Measurements from ENCODE around the gene ATF2.
"Not testable (repeated sequence)": the region's sequence is repeated elsewhere in the genome, so short reads cannot be mapped to it uniquely, and the experiment has no call there.

The ATF2 gene

DNA sequence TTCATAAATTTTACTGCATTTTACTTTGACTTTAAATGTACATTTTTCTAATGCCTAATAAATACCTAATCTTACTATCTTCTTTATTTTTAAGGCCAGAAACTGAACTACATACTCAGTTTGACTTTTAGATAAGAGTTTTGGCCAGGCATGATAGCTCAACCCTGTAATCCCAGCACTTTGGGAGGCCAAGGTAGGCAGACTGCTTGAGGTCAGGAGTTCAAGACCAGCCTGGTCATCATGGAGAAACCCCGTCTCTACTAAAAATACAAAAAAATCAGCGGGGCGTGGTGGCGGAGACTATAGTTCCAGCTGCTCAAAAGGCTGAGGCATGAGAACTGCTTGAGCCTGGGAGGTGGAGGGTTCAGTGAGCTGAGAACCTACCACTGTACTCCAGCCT, 9.1 kb downstream of the ATF2 start:
- no peak for DNase-seq

- peak; percentile 95 for DNase-seq
Measured at GRCh38 chr2:175156534-175156933, 11.5 kb downstream of the ATF2 start.

DNA sequence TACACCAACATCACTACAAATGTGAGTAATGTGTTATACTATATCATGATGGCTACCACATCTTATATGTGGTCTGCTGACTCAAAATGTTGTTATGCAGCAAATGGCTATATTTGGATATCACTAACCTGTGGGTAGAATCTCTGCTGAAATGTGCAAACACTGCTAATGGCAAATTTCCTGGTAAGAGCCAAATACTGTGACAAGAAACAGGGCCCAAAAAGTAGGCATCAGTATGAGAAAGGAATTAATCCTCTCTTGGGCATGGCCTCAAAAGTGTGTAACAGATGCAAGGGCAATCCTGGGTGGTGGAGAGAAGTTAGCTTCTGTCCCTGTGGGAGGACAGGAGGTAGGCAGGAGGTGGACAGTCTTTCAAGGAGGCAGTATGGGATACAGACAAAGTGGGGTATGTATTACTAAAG, 13.3 kb downstream of the ATF2 start:
- no peak for DNase-seq

DNA sequence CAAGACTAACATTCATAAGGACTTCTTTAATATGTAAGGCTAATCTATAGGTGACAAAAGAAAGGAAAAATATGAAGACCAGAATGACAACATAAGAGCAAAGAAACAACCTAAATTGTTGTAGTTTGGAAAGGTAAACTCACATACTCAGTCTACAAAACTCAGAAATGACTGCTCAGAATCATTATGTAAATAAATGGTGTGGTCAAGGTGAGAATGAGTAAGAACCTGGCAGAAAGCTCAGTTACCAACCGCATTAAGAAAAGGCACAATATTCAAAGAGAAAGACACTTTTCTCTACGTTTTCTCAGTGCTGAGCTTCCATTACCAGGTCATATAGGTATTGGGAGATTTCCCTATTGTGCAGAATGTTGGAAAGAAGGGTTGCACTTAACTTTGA, 15.8 kb downstream of the ATF2 start:
- no peak for DNase-seq

DNA sequence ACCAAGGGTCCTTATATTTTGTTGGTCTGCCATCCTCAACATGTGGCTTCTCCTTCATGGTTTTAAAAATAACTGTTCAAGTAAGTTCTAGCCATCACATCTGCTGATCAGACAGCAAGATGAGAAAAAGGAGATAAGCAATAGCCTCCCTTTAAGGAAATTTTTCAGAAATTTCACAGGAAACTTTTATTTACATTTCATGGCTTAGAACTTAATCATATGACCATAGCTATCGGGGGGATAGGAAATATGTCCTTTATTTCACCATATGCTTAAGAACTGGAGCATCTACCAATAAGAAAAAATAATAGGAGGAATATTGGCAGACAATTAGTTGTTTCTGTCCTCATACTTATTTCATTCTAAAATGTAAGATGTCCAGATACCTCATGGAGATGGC, 16.2 kb downstream of the ATF2 start:
- DNase-seq: no peak

DNA sequence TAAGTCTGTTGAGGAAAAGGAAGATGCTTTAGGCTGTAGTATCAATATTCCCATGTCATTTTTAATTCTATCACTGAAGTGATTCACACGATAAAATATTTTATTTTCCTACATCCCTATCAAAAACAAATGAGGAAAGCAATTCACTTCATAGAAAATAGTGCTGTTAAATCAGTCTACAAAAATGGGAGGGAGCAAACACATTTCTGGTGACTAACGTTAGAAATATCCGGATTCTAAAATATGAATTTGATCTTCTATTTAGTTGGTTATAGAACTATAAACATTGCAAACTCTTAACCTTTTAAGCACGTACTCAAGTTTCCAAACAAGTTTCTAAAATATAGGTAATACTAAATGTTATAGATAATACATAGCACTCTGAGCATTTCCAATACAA, 20.8 kb downstream of the ATF2 start:
- DNase-seq: no peak

DNA sequence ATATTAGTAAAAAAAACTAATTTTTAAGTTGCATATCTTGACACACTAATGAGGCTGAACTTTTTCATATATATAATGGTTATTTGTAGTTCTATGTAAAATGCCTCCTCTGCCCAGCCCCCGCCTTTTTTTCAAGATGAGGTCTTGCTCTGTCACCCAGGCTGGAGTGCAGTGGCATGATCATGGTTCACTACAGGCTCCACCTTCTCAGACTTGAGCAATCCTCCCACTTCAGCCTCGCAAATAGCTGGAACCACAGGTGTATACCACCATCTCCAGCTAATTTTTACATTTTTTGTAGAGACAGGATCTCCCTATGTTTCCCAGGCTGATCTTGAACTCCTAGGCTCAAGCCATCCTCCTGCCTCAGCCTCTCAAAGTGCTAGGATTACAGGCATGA, 24.3 kb downstream of the ATF2 start:
- DNase-seq: no peak

DNA sequence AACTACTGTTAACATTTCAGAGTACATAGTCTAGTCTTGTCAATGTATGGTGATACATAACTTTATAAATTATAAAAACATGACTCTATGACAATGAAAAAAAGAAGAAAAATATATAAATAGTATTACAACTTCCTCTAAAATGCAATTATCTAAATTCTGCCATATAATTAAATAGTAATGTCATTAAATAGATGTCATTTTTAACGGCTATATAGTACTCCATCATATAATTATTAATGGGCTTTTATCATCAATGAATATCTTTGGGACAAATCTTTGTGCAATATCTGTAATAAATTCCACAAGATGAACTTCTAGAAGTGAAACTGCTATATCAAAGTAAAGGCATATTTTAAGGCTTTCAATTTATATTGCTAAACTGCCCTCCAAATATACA, 24.8 kb downstream of the ATF2 start:
- DNase-seq: no peak

DNA sequence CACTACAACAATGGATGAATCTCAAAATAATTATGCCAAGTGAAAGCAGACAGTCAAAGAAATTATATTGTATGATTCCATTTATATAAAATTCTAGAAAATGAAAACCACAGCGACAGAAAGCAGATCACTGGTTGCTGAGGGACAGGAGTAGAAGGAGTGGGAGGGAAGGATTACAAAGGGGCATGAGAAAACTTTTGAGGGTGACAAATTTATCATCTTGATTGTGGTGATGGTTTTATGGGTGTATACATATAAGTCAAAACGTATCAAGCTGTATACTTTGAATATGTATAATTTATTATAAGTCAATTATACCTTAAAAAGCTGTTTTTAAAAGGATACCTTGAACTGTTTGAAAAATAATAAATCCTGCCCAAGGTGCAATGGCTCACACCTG, 27.7 kb downstream of the ATF2 start:
- no peak for DNase-seq

DNA sequence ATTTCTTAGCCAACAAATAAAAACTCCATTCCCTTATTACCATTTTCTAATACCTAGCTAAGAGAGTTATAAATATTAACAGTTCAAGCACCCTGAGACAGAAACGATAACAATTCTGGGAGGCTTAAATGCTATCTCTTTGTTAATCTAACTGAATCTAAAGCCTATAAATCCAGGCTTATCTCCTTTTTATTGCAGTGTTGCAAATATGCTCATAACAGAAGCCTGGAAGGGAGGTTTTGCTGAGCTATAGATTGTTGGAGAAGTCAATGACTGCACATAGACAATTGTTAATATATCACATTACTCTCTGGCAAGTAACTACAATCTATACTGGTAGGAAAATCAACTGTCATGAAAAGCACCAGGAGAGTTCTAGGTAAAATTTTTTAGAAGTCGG, 30.2 kb downstream of the ATF2 start:
- DNase-seq: no peak

GRCh38 chr2:175136334-175137215, 31.4 kb downstream of the ATF2 start:
- DNase-seq: no peak

DNA sequence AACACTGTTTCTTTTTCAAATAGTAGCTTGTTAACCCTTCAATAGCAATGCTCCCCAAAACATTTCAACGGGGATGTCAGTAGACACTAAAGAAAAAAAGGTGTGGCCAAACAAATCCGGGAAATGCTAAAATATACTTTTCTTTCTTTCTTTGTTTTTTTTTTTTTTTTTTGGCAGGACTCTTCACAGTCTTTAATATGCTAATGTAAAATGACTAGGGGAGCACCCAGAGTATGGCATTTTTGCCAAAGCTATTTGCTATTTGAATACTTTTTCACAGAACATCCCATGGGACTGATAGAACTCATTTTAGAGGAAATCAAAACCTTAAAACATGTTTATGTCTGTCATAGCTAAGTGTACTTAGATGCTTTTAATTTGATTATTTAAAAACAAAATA, 32.1 kb downstream of the ATF2 start:
- no peak for DNase-seq

DNA sequence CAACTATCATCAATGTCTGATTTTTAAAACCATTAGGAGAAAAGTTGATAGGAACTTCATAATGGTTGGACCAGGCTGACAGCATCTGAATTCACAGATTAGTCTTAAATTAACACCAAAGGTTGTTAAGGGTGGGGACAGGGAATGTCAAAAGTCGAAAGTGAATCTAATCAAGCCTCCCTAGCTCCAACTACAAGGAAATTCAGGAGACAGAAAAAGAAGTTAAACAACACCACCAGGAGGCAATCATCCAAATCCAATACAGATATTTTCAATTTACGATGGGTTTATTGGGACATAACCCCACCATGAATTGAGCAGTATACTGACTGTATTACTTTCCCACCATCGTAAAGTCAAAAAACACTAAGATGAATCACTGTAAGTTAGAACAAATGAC, 32.8 kb downstream of the ATF2 start:
- no peak for DNase-seq

- DNase-seq: no peak
Measured at GRCh38 chr2:175131252-175131651, 36.8 kb downstream of the ATF2 start.

DNA sequence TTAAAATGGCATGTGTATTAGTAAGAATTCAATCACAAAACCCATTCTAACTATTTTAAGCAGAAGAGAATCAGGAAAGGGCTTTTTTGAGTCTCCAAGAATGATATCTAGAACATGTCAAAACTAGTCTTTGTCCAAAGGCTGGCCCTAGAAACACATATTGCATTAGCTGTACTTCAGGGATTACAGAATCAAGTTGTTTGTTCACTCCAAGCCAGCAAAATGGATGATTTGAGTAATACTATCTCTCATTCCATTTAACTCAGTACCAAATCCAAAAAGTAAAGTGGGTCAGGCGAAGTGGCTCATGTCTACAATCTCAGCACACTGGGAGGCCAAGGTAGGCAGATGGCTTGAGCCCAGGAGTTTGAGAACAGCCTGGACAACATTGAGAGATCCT, 41.3 kb downstream of the ATF2 start:
- no peak for DNase-seq

GRCh38 chr2:175123254-175123653, 44.7 kb downstream of the ATF2 start:
- DNase-seq: no peak

- DNase-seq: peak; percentile 23
Measured at GRCh38 chr2:175111200-175111657, 56.8 kb downstream of the ATF2 start.

DNA sequence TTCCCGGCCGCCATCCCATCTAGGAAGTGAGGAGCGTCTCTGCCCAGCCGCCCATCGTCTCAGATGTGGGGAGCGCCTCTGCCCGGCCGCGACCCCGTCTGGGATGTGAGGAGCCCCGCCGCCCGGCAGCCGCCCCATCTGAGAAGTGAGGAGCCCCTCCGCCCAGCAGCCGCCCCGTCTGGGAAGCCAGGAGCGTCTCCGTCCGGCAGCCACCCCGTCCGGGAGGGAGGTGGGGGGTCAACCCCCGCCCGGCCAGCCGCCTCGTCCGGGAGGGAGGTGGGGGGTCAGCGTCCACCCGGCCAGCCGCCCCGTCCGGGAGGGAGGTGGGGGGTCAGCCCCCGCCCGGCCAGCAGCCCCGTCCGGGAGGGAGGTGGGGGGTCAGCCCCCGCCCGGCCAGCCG, 59.9 kb downstream of the ATF2 start:
- not testable (repeated sequence) for DNase-seq

- no peak for DNase-seq
Measured at GRCh38 chr2:175107146-175107545, 60.9 kb downstream of the ATF2 start.

GRCh38 chr2:175103191-175103590, 64.8 kb downstream of the ATF2 start:
- no peak for DNase-seq

GRCh38 chr2:175101514-175101913, 66.5 kb downstream of the ATF2 start:
- no peak for DNase-seq

DNA sequence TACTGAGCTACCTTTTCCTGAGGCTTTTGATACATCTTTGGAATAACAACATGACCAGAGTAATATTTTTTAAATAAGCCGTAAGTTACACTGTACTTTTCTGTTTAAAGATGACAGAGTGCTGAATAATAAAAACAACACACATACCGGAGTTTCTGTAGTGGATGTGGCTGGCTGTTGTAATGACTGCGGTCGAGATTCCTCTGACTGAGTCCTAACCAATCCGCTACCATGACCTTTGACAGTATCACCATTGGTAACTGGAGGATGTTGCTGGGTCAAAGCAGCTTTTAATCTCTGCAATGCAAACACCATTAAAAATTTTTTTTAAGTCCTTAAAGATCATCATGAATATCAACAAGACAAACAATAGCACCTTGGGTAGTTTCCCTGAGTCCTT, 70.7 kb downstream of the ATF2 start:
- DNase-seq: no peak

GRCh38 chr2:175084117-175084516, 83.9 kb downstream of the ATF2 start:
- not testable (repeated sequence) for DNase-seq

DNA sequence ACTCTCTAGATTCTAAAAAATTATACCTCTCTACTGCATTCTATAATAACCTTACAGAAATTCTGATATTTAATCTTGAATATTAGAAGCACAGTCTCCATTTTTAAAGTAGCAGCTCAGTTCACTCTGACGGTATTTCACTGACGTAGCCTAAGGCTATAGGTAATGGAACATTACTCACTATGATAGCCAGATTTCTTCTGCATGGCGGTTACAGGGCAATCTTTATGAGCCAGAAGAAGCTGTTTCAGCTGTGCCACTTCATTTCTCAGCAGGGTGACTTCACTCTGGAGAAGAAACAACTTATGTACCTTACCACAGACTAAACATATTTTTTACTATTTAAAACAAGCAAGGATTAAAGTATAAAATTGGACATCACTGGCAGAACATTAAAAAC, 87.5 kb downstream of the ATF2 start:
- peak; percentile 45 for DNase-seq

DNA sequence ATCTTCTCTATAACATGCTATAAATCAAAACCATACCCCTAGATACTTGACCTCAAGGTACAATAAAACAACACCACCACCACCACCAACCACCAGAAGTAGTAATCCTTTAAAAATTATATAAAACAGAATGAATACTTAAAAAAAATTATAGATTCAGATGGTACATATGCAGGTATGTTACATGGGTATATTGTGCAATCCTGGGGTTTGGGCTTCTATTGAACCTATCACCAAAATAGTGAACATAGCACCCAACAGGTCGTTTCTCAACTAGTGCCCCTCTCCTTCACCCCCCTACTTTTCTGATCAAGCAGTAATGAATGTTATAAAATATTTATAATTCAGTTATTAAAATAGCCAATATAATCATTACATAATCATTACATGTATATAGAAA, 91.7 kb downstream of the ATF2 start:
- DNase-seq: no peak
